Measurements from ENCODE around the gene UCHL3. TPM values are rescaled to one million over a fixed set of nuclear protein-coding genes. Genes with fewer than 3 reads are reported as not detected.

The UCHL3 gene
- polyA plus RNA-seq, 1 donor from 2014 or later, result 47.1 TPM

- no peaks in the 10 kb centered on the region for H3K79me2 ChIP-seq (replicated peaks; ENCODE audit: insufficient read depth, low read length)
- TF ChIP-seq TAF1 (IDR thresholded peaks at IDR 0.05; ENCODE audit: low read depth) (no peak), MXI1 (conservative IDR thresholded peaks at IDR 0.05; ENCODE audit: poor library complexity, severe bottlenecking) (no peak), RAD21 (conservative IDR thresholded peaks at IDR 0.05) (no peak), SMC3 (conservative IDR thresholded peaks at IDR 0.05; ENCODE audit: poor library complexity) (no peak), REST (IDR thresholded peaks at IDR 0.05; ENCODE audit: borderline replicate concordance) (no peak), EZH2 (IDR thresholded peaks at IDR 0.05; ENCODE audit: borderline replicate concordance, insufficient read depth, low read length, poor library complexity, severe bottlenecking) (no peak), EP300 (conservative IDR thresholded peaks at IDR 0.05; ENCODE audit: poor library complexity, severe bottlenecking) (no peak), POLR2AphosphoS5 (IDR thresholded peaks at IDR 0.05) (no peak)
- H3K27me3 ChIP-seq (ENCODE audit: insufficient read depth, low read depth, low read length), result peaks cover 4% of the 10 kb centered on the region
- no peak overlapping the region for H2AFZ ChIP-seq (ENCODE audit: low read depth, low read length)
- no peaks in the 10 kb centered on the region for H3K9me2 ChIP-seq (ENCODE audit: insufficient read depth, low read length)
- H3K36me3 ChIP-seq (ENCODE audit: insufficient read depth, low read length), result no peaks in the 10 kb centered on the region
- no peak overlapping the region for H3K27ac ChIP-seq (ENCODE audit: low read length)
- H3K9ac ChIP-seq (ENCODE audit: low read length), result no peak overlapping the region
- no peaks in the 10 kb centered on the region for H3K9me3 ChIP-seq (ENCODE audit: low read length)
- no peak overlapping the region for H3K4me3 ChIP-seq (ENCODE audit: low read length)
- H3K4me2 ChIP-seq (ENCODE audit: low read length), result no peak overlapping the region
- no peaks in the 10 kb centered on the region for H3F3A ChIP-seq (ENCODE audit: insufficient read depth, low read length, poor library complexity, severe bottlenecking)
- H4K20me1 ChIP-seq (ENCODE audit: insufficient read depth), result no peaks in the 10 kb centered on the region
Measured at GRCh38 chr13:75643693-75644092, 94.1 kb downstream of the UCHL3 start.

DNA sequence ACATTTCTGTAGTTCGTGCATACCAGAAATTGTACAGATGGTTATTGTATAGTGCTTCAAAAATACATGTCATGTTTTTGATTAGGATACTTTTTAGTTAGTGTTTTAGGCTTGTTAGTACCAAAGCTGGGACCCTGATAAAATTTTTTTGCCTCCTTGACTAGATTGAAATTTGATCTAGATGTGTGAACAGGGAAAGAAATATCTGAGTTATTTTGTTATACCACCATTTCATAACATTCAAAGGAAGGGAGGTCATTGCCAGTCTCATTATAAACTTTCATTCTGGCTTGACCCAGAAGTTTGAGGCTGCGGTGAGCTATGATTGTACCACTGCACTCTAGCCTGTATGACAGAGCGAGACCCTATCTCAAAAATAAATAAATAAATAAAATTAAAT lies 95.5 kb downstream of the UCHL3 start:
- no peak for TF ChIP-seq TAF1 (IDR thresholded peaks at IDR 0.05; ENCODE audit: low read depth)
- TF ChIP-seq, protein P1, sequence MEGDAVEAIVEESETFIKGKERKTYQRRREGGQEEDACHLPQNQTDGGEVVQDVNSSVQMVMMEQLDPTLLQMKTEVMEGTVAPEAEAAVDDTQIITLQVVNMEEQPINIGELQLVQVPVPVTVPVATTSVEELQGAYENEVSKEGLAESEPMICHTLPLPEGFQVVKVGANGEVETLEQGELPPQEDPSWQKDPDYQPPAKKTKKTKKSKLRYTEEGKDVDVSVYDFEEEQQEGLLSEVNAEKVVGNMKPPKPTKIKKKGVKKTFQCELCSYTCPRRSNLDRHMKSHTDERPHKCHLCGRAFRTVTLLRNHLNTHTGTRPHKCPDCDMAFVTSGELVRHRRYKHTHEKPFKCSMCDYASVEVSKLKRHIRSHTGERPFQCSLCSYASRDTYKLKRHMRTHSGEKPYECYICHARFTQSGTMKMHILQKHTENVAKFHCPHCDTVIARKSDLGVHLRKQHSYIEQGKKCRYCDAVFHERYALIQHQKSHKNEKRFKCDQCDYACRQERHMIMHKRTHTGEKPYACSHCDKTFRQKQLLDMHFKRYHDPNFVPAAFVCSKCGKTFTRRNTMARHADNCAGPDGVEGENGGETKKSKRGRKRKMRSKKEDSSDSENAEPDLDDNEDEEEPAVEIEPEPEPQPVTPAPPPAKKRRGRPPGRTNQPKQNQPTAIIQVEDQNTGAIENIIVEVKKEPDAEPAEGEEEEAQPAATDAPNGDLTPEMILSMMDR (IDR thresholded peaks at IDR 0.05; ENCODE audit: poor library complexity, severe bottlenecking), result no peak
- no peak for TF ChIP-seq SMC3 (conservative IDR thresholded peaks at IDR 0.05; ENCODE audit: poor library complexity)
- no peak for TF ChIP-seq EZH2 (IDR thresholded peaks at IDR 0.05; ENCODE audit: borderline replicate concordance, insufficient read depth, low read length, poor library complexity, severe bottlenecking)
- no peak for TF ChIP-seq POLR2AphosphoS5 (IDR thresholded peaks at IDR 0.05)
- TF ChIP-seq EP300 (conservative IDR thresholded peaks at IDR 0.05; ENCODE audit: poor library complexity, severe bottlenecking), result no peak
- TF ChIP-seq RAD21 (conservative IDR thresholded peaks at IDR 0.05), result no peak
- TF ChIP-seq MXI1 (conservative IDR thresholded peaks at IDR 0.05; ENCODE audit: poor library complexity, severe bottlenecking), result no peak
- Histone ChIP-seq H2AFZ (ENCODE audit: low read depth, low read length) (no peak overlapping the region), H3K27ac (ENCODE audit: low read length) (no peak overlapping the region), H3K27me3 (ENCODE audit: insufficient read depth, low read depth, low read length) (no peaks in the 10 kb centered on the region), H3K4me2 (ENCODE audit: low read length) (no peak overlapping the region), H3K9me3 (ENCODE audit: low read length) (no peaks in the 10 kb centered on the region), H3F3A (ENCODE audit: insufficient read depth, low read length, poor library complexity, severe bottlenecking) (no peaks in the 10 kb centered on the region), H4K20me1 (ENCODE audit: insufficient read depth) (no peaks in the 10 kb centered on the region), H3K9me2 (ENCODE audit: insufficient read depth, low read length) (no peaks in the 10 kb centered on the region), H3K79me2 (replicated peaks; ENCODE audit: insufficient read depth, low read length) (no peaks in the 10 kb centered on the region), H3K4me3 (ENCODE audit: low read length) (no peak overlapping the region), H3K9ac (ENCODE audit: low read length) (no peak overlapping the region), H3K36me3 (ENCODE audit: insufficient read depth, low read length) (no peaks in the 10 kb centered on the region)
